Astrocyte (in vitro differentiated cells and primary cell): ENCODE measurements around the gene IQGAP2.

Experiments used
- EZH2 ChIP-seq: IDR thresholded peaks from 2 replicates; pipeline ENCODE4 v1.6.1; 2012; ENCODE audit warnings: mild to moderate bottlenecking, low read length, inconsistent platforms; ENCODE audit not compliant: insufficient read depth
- TF ChIP-seq, protein P1 (sequence below): IDR thresholded peaks from 2 replicates; pipeline ENCODE4 v1.5.1; 2011; ENCODE audit warnings: low read depth, mild to moderate bottlenecking, inconsistent platforms, low read length, moderate library complexity; ENCODE audit not compliant: insufficient read depth

GRCh38 chr5:76419597-76420298, 16.7 kb downstream of the IQGAP2 start:
- TF ChIP-seq, protein P1, sequence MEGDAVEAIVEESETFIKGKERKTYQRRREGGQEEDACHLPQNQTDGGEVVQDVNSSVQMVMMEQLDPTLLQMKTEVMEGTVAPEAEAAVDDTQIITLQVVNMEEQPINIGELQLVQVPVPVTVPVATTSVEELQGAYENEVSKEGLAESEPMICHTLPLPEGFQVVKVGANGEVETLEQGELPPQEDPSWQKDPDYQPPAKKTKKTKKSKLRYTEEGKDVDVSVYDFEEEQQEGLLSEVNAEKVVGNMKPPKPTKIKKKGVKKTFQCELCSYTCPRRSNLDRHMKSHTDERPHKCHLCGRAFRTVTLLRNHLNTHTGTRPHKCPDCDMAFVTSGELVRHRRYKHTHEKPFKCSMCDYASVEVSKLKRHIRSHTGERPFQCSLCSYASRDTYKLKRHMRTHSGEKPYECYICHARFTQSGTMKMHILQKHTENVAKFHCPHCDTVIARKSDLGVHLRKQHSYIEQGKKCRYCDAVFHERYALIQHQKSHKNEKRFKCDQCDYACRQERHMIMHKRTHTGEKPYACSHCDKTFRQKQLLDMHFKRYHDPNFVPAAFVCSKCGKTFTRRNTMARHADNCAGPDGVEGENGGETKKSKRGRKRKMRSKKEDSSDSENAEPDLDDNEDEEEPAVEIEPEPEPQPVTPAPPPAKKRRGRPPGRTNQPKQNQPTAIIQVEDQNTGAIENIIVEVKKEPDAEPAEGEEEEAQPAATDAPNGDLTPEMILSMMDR, result no peak
- no peak for TF ChIP-seq EZH2
